ENCODE results near the gene RFX8.

Gene RFX8

DNA sequence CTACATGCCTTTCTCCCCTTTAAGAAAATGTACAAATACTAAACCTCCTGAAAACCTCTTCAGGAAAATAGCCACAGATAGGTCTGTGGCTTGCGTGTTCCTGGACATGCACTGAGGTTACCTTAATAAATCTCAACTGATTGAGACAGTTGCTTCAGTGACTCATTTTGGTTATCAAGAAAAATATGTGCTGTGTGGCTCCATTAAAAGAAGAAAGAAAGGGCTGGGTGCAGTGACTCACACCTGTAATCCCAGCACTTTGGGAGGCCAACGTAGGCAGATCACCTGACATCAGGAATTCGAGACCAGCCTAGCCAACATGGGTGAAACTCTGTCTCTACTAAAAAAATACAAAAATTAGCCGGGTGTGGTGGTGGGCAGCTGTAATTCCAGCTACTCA is 114.7 kb downstream of the RFX8 start:
- H3K36me3 ChIP-seq (ENCODE audit: insufficient read depth, low read length), result no peaks in the 10 kb centered on the region
- no peaks in the 10 kb centered on the region for H4K20me1 ChIP-seq (ENCODE audit: insufficient read depth, low read length)
- TF ChIP-seq CTCF (IDR thresholded peaks at IDR 0.05; ENCODE audit: borderline replicate concordance, extremely low read depth, low read length, poor library complexity, severe bottlenecking) (no peak), EZH2 (IDR thresholded peaks at IDR 0.05; ENCODE audit: borderline replicate concordance, low read depth, low read length, severe bottlenecking) (no peak)
- H3K4me2 ChIP-seq (ENCODE audit: insufficient read depth, low read length), result no peak overlapping the region
- no peak overlapping the region for H3K9ac ChIP-seq (ENCODE audit: low read depth, low read length)
- no peaks in the 10 kb centered on the region for H3K79me2 ChIP-seq (ENCODE audit: insufficient read depth, low read length)
- H3K27ac ChIP-seq (ENCODE audit: low read length), result no peak overlapping the region
- H2AFZ ChIP-seq (ENCODE audit: low read depth, low read length), result no peak overlapping the region
- H3K9me3 ChIP-seq (ENCODE audit: insufficient read depth, low read length, severe bottlenecking), result no peaks in the 10 kb centered on the region
- peaks cover 3% of the 10 kb centered on the region for H3K27me3 ChIP-seq (ENCODE audit: insufficient read depth, low read length, poor library complexity)
- H3K4me1 ChIP-seq (ENCODE audit: insufficient read depth, low read length), result no peaks in the 10 kb centered on the region
- no peak overlapping the region for H3K4me3 ChIP-seq (ENCODE audit: low read depth in 1 of 2, low read length in 2 of 2)
- DNase-seq (no peak), ATAC-seq (ENCODE audit: insufficient read depth, low read depth) (no peak)

DNA sequence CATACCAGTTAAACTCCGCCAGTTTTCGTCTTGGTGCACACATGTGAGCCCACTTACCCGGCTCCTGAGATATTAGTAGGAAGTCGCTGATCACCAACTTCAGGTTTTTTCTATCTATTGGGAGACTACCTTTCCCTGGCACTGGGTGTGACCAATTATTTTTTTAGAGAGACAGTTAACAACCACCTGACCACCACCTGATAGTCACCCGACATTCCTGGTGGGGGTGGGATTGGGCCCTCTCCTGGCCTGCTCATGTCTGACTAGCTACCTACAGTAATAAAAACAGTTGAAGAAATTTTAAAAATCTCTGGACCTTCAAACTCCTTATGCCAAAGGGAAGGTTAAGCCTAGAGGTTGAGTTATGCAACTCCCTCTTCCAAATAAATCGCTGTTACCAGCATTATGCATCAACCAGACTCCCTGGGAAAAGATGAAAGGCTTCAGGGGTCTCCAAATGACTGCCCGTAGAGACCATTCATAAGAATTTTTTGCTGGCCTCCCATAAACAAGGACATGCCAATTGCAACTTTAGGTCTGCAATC is 115.4 kb downstream of the RFX8 start:
- Histone ChIP-seq H3K4me3 (ENCODE audit: low read depth in 1 of 2, low read length in 2 of 2) (no peak overlapping the region), H3K9ac (ENCODE audit: low read depth, low read length) (no peak overlapping the region), H3K4me1 (ENCODE audit: insufficient read depth, low read length) (no peaks in the 10 kb centered on the region), H3K27me3 (ENCODE audit: insufficient read depth, low read length, poor library complexity) (no peaks in the 10 kb centered on the region), H3K36me3 (ENCODE audit: insufficient read depth, low read length) (no peaks in the 10 kb centered on the region), H4K20me1 (ENCODE audit: insufficient read depth, low read length) (no peaks in the 10 kb centered on the region), H3K27ac (ENCODE audit: low read length) (no peak overlapping the region), H2AFZ (ENCODE audit: low read depth, low read length) (no peak overlapping the region), H3K4me2 (ENCODE audit: insufficient read depth, low read length) (no peak overlapping the region), H3K9me3 (ENCODE audit: insufficient read depth, low read length, severe bottlenecking) (no peaks in the 10 kb centered on the region), H3K79me2 (ENCODE audit: insufficient read depth, low read length) (no peaks in the 10 kb centered on the region)
- TF ChIP-seq EZH2 (IDR thresholded peaks at IDR 0.05; ENCODE audit: borderline replicate concordance, low read depth, low read length, severe bottlenecking) (no peak), CTCF (IDR thresholded peaks at IDR 0.05; ENCODE audit: borderline replicate concordance, extremely low read depth, low read length, poor library complexity, severe bottlenecking) (no peak)
- no peak for DNase-seq
- ATAC-seq (ENCODE audit: insufficient read depth, low read depth), result no peak

GRCh38 chr2:101357376-101357775 is 117.5 kb downstream of the RFX8 start:
- Histone ChIP-seq H3K9me3 (ENCODE audit: insufficient read depth, low read length, severe bottlenecking) (no peaks in the 10 kb centered on the region), H3K27me3 (ENCODE audit: insufficient read depth, low read length, poor library complexity) (no peaks in the 10 kb centered on the region), H3K4me3 (ENCODE audit: low read depth in 1 of 2, low read length in 2 of 2) (no peak overlapping the region), H3K4me1 (ENCODE audit: insufficient read depth, low read length) (no peaks in the 10 kb centered on the region), H3K4me2 (ENCODE audit: insufficient read depth, low read length) (no peak overlapping the region), H3K9ac (ENCODE audit: low read depth, low read length) (no peak overlapping the region), H3K36me3 (ENCODE audit: insufficient read depth, low read length) (no peaks in the 10 kb centered on the region), H3K27ac (ENCODE audit: low read length) (no peak overlapping the region), H4K20me1 (ENCODE audit: insufficient read depth, low read length) (no peaks in the 10 kb centered on the region), H2AFZ (ENCODE audit: low read depth, low read length) (no peak overlapping the region), H3K79me2 (ENCODE audit: insufficient read depth, low read length) (no peaks in the 10 kb centered on the region)
- DNase-seq (no peak), ATAC-seq (ENCODE audit: insufficient read depth, low read depth) (no peak)
- TF ChIP-seq CTCF (IDR thresholded peaks at IDR 0.05; ENCODE audit: borderline replicate concordance, extremely low read depth, low read length, poor library complexity, severe bottlenecking), result no peak
- TF ChIP-seq EZH2 (IDR thresholded peaks at IDR 0.05; ENCODE audit: borderline replicate concordance, low read depth, low read length, severe bottlenecking), result no peak

GRCh38 chr2:101356521-101356920 is 118.4 kb downstream of the RFX8 start:
- no peak overlapping the region for H2AFZ ChIP-seq (ENCODE audit: low read depth, low read length)
- H3K36me3 ChIP-seq (ENCODE audit: insufficient read depth, low read length), result no peaks in the 10 kb centered on the region
- no peaks in the 10 kb centered on the region for H3K79me2 ChIP-seq (ENCODE audit: insufficient read depth, low read length)
- H3K4me2 ChIP-seq (ENCODE audit: insufficient read depth, low read length), result no peak overlapping the region
- TF ChIP-seq EZH2 (IDR thresholded peaks at IDR 0.05; ENCODE audit: borderline replicate concordance, low read depth, low read length, severe bottlenecking) (no peak), CTCF (IDR thresholded peaks at IDR 0.05; ENCODE audit: borderline replicate concordance, extremely low read depth, low read length, poor library complexity, severe bottlenecking) (no peak)
- H3K9me3 ChIP-seq (ENCODE audit: insufficient read depth, low read length, severe bottlenecking), result no peaks in the 10 kb centered on the region
- H3K9ac ChIP-seq (ENCODE audit: low read depth, low read length), result no peak overlapping the region
- no peaks in the 10 kb centered on the region for H3K27me3 ChIP-seq (ENCODE audit: insufficient read depth, low read length, poor library complexity)
- no peak overlapping the region for H3K27ac ChIP-seq (ENCODE audit: low read length)
- no peak for DNase-seq
- H4K20me1 ChIP-seq (ENCODE audit: insufficient read depth, low read length), result no peaks in the 10 kb centered on the region
- ATAC-seq (ENCODE audit: insufficient read depth, low read depth), result no peak
- no peak overlapping the region for H3K4me3 ChIP-seq (ENCODE audit: low read depth in 1 of 2, low read length in 2 of 2)
- no peaks in the 10 kb centered on the region for H3K4me1 ChIP-seq (ENCODE audit: insufficient read depth, low read length)

Data from DND-41 (cell line).